Naive thymus-derived CD8-positive, alpha-beta T cell (primary cell): Measurements from ENCODE around the gene FAM221A. TPM values are rescaled to one million over a fixed set of nuclear protein-coding genes. Genes with fewer than 3 reads are reported as not detected.

ENCODE experiments used
- ATAC-seq, 2 donors: fragments of 150-1000 bp; cut with Tn5 transposase in 1 of 2; sonication (Bioruptor Pico), chemical (Tn5 transposase) in 1 of 2; 1 replicate in 1 of 2; 2 replicates in 1 of 2; pipeline ENCODE4 v1.10.0; 2021; ENCODE audit warnings: mild to moderate bottlenecking in 2 of 2, moderate library complexity in 2 of 2
- POLR2A ChIA-PET: fragments of 350-600 bp; sonication (Branson Sonifier 250); formaldehyde crosslinking; loops from one replicate; lab custom pipeline; 2021; ENCODE audit warnings: antibody characterized with exemption; lab: Charles Lee
- DNase-seq, 10 donors: peaks; one replicate each; pipeline versions ENCODE4 v3.0.0 to v3.0.0-alpha.2; 2020 to 2022
- H3K27ac Mint-ChIP-seq, 10 donors: one replicate each; pipeline ENCODE4 v1.8.0; 2020 to 2022; ENCODE audit warnings: mild to moderate bottlenecking in 10 of 10, mixed read lengths in 10 of 10, moderate library complexity in 4 of 10, inconsistent platforms in 1 of 10
- H3K27me3 Mint-ChIP-seq, 5 donors: one replicate each; pipeline ENCODE4 v1.8.0; 2021 to 2022; ENCODE audit warnings: mixed read lengths in 5 of 5
- H3K36me3 Mint-ChIP-seq, 3 donors: one replicate each; pipeline ENCODE4 v1.8.0; 2020 to 2022; ENCODE audit warnings: mixed read lengths in 3 of 3, mild to moderate bottlenecking in 2 of 3, inconsistent platforms in 1 of 3
- H3K4me1 Mint-ChIP-seq, 4 donors: one replicate each; pipeline ENCODE4 v1.8.0; 2021 to 2022; ENCODE audit warnings: mixed read lengths in 4 of 4
- H3K4me3 Mint-ChIP-seq, 10 donors: one replicate each; pipeline ENCODE4 v1.8.0; 2020 to 2022; ENCODE audit warnings: mild to moderate bottlenecking in 10 of 10, mixed read lengths in 10 of 10, moderate library complexity in 6 of 10, inconsistent platforms in 1 of 10
- H3K9me3 Mint-ChIP-seq, 9 donors: one replicate each; pipeline ENCODE4 v1.8.0; 2020 to 2022; ENCODE audit warnings: mixed read lengths in 9 of 9, mild to moderate bottlenecking in 3 of 9, inconsistent platforms in 1 of 9, moderate library complexity in 1 of 9
- polyA plus RNA-seq, 3 donors: library from polyadenylated mRNA; unstranded; fragments of 300-500 nt; fragmentation: Illumina TruSeq; gene quantifications; one replicate each; pipeline ENCODE4 v1.2.3, GENCODE V29; 2021
- total RNA-seq, 8 experiments: library from RNA in 2 of 8; stranded (reverse) in 2 of 8; gene quantifications; one replicate each; pipeline ENCODE4 v1.2.3 and lab custom pipeline; 2021 to 2026

FAM221A gene
- total and polyA plus RNA-seq, 5 experiments from 2014 or later, result 1.8 to 8.0 (median 6.1) TPM

DNA sequence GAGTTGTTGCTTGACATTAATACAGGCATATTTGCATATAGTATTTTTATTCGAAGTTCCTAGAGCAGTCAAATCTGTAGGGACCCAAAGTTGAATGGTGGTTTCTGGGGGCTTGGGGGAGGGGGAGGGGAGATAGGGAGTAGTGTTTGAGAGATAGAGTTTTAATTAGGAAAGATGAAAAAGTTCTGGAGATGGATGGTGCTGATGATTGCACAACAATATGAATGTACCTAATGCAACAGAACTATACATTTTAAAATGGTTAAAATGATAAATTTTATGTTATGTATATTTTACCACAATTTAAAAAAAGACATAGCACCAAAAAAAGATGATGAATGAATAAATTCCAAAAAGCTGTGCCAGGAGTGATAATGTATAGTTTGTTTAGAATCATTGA is 71.9 kb downstream of the FAM221A start:
- Mint-ChIP-seq H3K27ac (no peak overlapping the region), H3K4me3 (no peak overlapping the region), H3K4me1 (peaks cover 0 to 3% (median 0%) of the 10 kb centered on the region in 4 donors), H3K27me3 (peaks cover 0 to 2% (median 0%) of the 10 kb centered on the region in 5 donors), H3K36me3 (peaks cover 5 to 22% (median 21%) of the 10 kb centered on the region in 3 donors), H3K9me3 (peaks cover 0 to 12% (median 5%) of the 10 kb centered on the region in 9 donors)
- ATAC-seq (no peak), DNase-seq (no peak)
- POLR2A ChIA-PET, result no interaction called here

Other genes starting within 250 kb of the FAM221A start
- not detected for gene IGF2BP3, start 209.7 kb upstream of the FAM221A start, total RNA-seq
- gene IGF2BP3, start 209.7 kb upstream of the FAM221A start, polyA plus RNA-seq, result under 1 TPM in 2 of 3 donors, not detected in 1; 0.09 to 0.64 TPM
- gene TRA2A, start 148.2 kb upstream of the FAM221A start, total RNA-seq, result 100 to 1,000 TPM; 155 to 157 TPM
- gene TRA2A, start 148.2 kb upstream of the FAM221A start, polyA plus RNA-seq, result 10 to 100 TPM; 33.7 to 57.7 (median 54.7) TPM
- gene CCDC126, start 82.8 kb upstream of the FAM221A start, total RNA-seq, result 10 to 100 TPM; 15.0 to 15.5 TPM
- 10 to 100 TPM in 2 of 3 donors, 1 to 10 TPM in 1; 7.8 to 13.8 (median 11.7) TPM for gene CCDC126, start 82.8 kb upstream of the FAM221A start, polyA plus RNA-seq
- 1 to 10 TPM in 1 of 2 experiments, under 1 TPM in 1; 0.85 to 1.1 TPM for gene STK31, start 30.0 kb downstream of the FAM221A start, total RNA-seq
- gene STK31, start 30.0 kb downstream of the FAM221A start, polyA plus RNA-seq, result not detected